ENCODE data around the gene GALNT17.

- TF ChIP-seq, protein P1, sequence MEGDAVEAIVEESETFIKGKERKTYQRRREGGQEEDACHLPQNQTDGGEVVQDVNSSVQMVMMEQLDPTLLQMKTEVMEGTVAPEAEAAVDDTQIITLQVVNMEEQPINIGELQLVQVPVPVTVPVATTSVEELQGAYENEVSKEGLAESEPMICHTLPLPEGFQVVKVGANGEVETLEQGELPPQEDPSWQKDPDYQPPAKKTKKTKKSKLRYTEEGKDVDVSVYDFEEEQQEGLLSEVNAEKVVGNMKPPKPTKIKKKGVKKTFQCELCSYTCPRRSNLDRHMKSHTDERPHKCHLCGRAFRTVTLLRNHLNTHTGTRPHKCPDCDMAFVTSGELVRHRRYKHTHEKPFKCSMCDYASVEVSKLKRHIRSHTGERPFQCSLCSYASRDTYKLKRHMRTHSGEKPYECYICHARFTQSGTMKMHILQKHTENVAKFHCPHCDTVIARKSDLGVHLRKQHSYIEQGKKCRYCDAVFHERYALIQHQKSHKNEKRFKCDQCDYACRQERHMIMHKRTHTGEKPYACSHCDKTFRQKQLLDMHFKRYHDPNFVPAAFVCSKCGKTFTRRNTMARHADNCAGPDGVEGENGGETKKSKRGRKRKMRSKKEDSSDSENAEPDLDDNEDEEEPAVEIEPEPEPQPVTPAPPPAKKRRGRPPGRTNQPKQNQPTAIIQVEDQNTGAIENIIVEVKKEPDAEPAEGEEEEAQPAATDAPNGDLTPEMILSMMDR (conservative IDR thresholded peaks at IDR 0.05) = no peak
- TF ChIP-seq EZH2 (IDR thresholded peaks at IDR 0.05; ENCODE audit: low read depth) = no peak
Observed at GRCh38 chr7:71695186-71695585, 563.2 kb downstream of the GALNT17 start.
